Retinal pigment epithelial cell (primary cell): Measurements from ENCODE around the gene FAM210B.

ENCODE experiments used
- DNase-seq: peaks from one replicate; pipeline ENCODE4 v3.0.0-alpha.2; 2010; ENCODE audit warnings: low read depth
- H3K4me3 ChIP-seq: 2 replicates; pipeline ENCODE4 v1.5.1; 2011; ENCODE audit warnings: mild to moderate bottlenecking, low read length, control low read depth, moderate library complexity
- CTCF ChIP-seq: conservative IDR thresholded peaks from 2 replicates; pipeline ENCODE4 v1.5.1; 2011; ENCODE audit warnings: low read depth, low read length, control low read depth, inconsistent platforms

Gene FAM210B

GRCh38 chr20:56360133-56360907, 1.5 kb downstream of the FAM210B start:
- DNase-seq = no peak
- H3K4me3 ChIP-seq = peak overlapping the region; percentile 80
- TF ChIP-seq CTCF = no peak

GRCh38 chr20:56360908-56361205, 2.1 kb downstream of the FAM210B start:
- no peak for DNase-seq
- no peak overlapping the region for H3K4me3 ChIP-seq
- TF ChIP-seq CTCF = no peak

- no peak overlapping the region for H3K4me3 ChIP-seq
- DNase-seq = no peak
- no peak for TF ChIP-seq CTCF
Measured at GRCh38 chr20:56361900-56362299, 3.1 kb downstream of the FAM210B start.

- TF ChIP-seq CTCF = no peak
- H3K4me3 ChIP-seq = no peak overlapping the region
- DNase-seq = no peak
Measured at GRCh38 chr20:56362833-56363413, 4.1 kb downstream of the FAM210B start.

- DNase-seq = no peak
- TF ChIP-seq CTCF = no peak
- H3K4me3 ChIP-seq = no peak overlapping the region
Measured at GRCh38 chr20:56363491-56363890, 4.7 kb downstream of the FAM210B start.

GRCh38 chr20:56368351-56369134, 9.8 kb downstream of the FAM210B start:
- no peak for DNase-seq
- no peak overlapping the region for H3K4me3 ChIP-seq
- TF ChIP-seq CTCF = no peak
